Prostate gland (tissue), 2 donors: ENCODE data around the gene IL12A.

Experiments used
- CTCF ChIP-seq, 4 experiments: fragments of 200-600 bp in 2 of 4; fragments of 450-650 bp in 2 of 4; sonication (generic) in 2 of 4; IDR thresholded peaks; 1 replicate in 3 of 4; 2 replicates in 1 of 4; pipeline ENCODE4 v1.5.1; 2016 to 2019; ENCODE audit warnings: antibody characterized with exemption in 4 of 4, mild to moderate bottlenecking in 2 of 4, moderate library complexity in 2 of 4
- POLR2A ChIP-seq: fragments of 450-650 bp; IDR thresholded peaks from one replicate; pipeline ENCODE4 v1.6.1; 2016; ENCODE audit warnings: antibody characterized with exemption, mild to moderate bottlenecking
- POLR2AphosphoS5 ChIP-seq: sonication (generic); formaldehyde crosslinking; IDR thresholded peaks from one replicate; pipeline ENCODE4 v1.6.1; 2017; ENCODE audit warnings: antibody characterized with exemption

GRCh38 chr3:159988617-159989271 is at the start of gene IL12A:
- TF ChIP-seq CTCF (IDR thresholded peaks at IDR 0.05) (peak; percentile 70 to 83 (median 72)), POLR2A (no peak), POLR2AphosphoS5 (peak; percentile 9)
